ENCODE data around the gene ARHGEF16. TPM values are rescaled to one million over a fixed set of nuclear protein-coding genes. Genes with fewer than 3 reads are reported as not detected.

Gene ARHGEF16
- total RNA-seq, 1 experiment from 2014 or later, result 11.2 TPM

GRCh38 chr1:3481836-3482375, 27.4 kb downstream of the ARHGEF16 start:
- no TSS peak for BruUV-seq (replicated peaks)
- intact Hi-C loops (cut with micrococcal nuclease; ENCODE audit: unreplicated experiment), result no loop called here
- POLR2A ChIA-PET (ENCODE audit: low non-redundant PET), result no interaction called here

GRCh38 chr1:3482378-3482849, 27.9 kb downstream of the ARHGEF16 start:
- Histone ChIP-seq H3K9me3 (ENCODE audit: low read depth, low read length, poor library complexity, severe bottlenecking) (no peaks in the 10 kb centered on the region), H3K36me3 (ENCODE audit: insufficient read depth, low read length, poor library complexity, severe bottlenecking) (no peaks in the 10 kb centered on the region), H3K4me3 (ENCODE audit: low read depth, low read length, poor library complexity, severe bottlenecking) (no peak overlapping the region), H3K27me3 (replicated peaks; ENCODE audit: insufficient read depth, low read depth, low read length, poor library complexity) (no peaks in the 10 kb centered on the region), H3K4me1 (ENCODE audit: insufficient read depth, low read length, poor library complexity, severe bottlenecking) (no peaks in the 10 kb centered on the region), H3K27ac (ENCODE audit: low read depth, low read length, poor library complexity, severe bottlenecking) (no peak overlapping the region)
- CTCF ChIA-PET, result interaction anchor here (3.3 kb wide), 1 partner anchor 29 kb away, joined by 15 read pairs; no protein-coding TSS in a partner anchor
- no TSS peak for BruUV-seq (replicated peaks)
- POLR2A ChIA-PET (ENCODE audit: low non-redundant PET), result no interaction called here
- intact Hi-C loops (cut with micrococcal nuclease; ENCODE audit: unreplicated experiment), result no loop called here
- TF ChIP-seq EZH2 (IDR thresholded peaks at IDR 0.05; ENCODE audit: borderline replicate concordance, low read depth, low read length, poor library complexity, severe bottlenecking), result no peak
- no peak for TF ChIP-seq CTCF (conservative IDR thresholded peaks at IDR 0.05; ENCODE audit: low read depth, low read length)
- DNase-seq (ENCODE audit: low spot score), result no peak

More at GRCh38 chr1:3481836-3482375, 27.4 kb downstream of the ARHGEF16 start:
- Histone ChIP-seq H3K36me3 (ENCODE audit: insufficient read depth, low read length, poor library complexity, severe bottlenecking) (no peaks in the 10 kb centered on the region), H3K4me1 (ENCODE audit: insufficient read depth, low read length, poor library complexity, severe bottlenecking) (no peaks in the 10 kb centered on the region), H3K4me3 (ENCODE audit: low read depth, low read length, poor library complexity, severe bottlenecking) (no peak overlapping the region), H3K27me3 (replicated peaks; ENCODE audit: insufficient read depth, low read depth, low read length, poor library complexity) (no peaks in the 10 kb centered on the region), H3K9me3 (ENCODE audit: low read depth, low read length, poor library complexity, severe bottlenecking) (no peaks in the 10 kb centered on the region), H3K27ac (ENCODE audit: low read depth, low read length, poor library complexity, severe bottlenecking) (no peak overlapping the region)
- DNase-seq (ENCODE audit: low spot score), result no peak
- no peak for TF ChIP-seq CTCF (conservative IDR thresholded peaks at IDR 0.05; ENCODE audit: low read depth, low read length)
- no peak for TF ChIP-seq EZH2 (IDR thresholded peaks at IDR 0.05; ENCODE audit: borderline replicate concordance, low read depth, low read length, poor library complexity, severe bottlenecking)
- CTCF ChIA-PET, result interaction anchor here (3.3 kb wide), 1 partner anchor 29 kb away, joined by 15 read pairs; no protein-coding TSS in a partner anchor

GRCh38 chr1:3483380-3483779, 28.9 kb downstream of the ARHGEF16 start:
- Histone ChIP-seq H3K27ac (ENCODE audit: low read depth, low read length, poor library complexity, severe bottlenecking) (no peak overlapping the region), H3K4me3 (ENCODE audit: low read depth, low read length, poor library complexity, severe bottlenecking) (no peak overlapping the region), H3K27me3 (replicated peaks; ENCODE audit: insufficient read depth, low read depth, low read length, poor library complexity) (no peaks in the 10 kb centered on the region), H3K9me3 (ENCODE audit: low read depth, low read length, poor library complexity, severe bottlenecking) (peaks cover 2% of the 10 kb centered on the region), H3K36me3 (ENCODE audit: insufficient read depth, low read length, poor library complexity, severe bottlenecking) (no peaks in the 10 kb centered on the region), H3K4me1 (ENCODE audit: insufficient read depth, low read length, poor library complexity, severe bottlenecking) (no peaks in the 10 kb centered on the region)
- no TSS peak for BruUV-seq (replicated peaks)
- ChIA-PET POLR2A (ENCODE audit: low non-redundant PET) (no interaction called here), CTCF (interaction anchor here (3.3 kb wide), 1 partner anchor 30 kb away, joined by 15 read pairs; no protein-coding TSS in a partner anchor)
- intact Hi-C loops (cut with micrococcal nuclease; ENCODE audit: unreplicated experiment), result loop anchor here (1.0 kb wide), 1 partner anchor 30 kb away; no protein-coding TSS in a partner anchor
- no peak for DNase-seq (ENCODE audit: low spot score)
- TF ChIP-seq CTCF (conservative IDR thresholded peaks at IDR 0.05; ENCODE audit: low read depth, low read length) (no peak), EZH2 (IDR thresholded peaks at IDR 0.05; ENCODE audit: borderline replicate concordance, low read depth, low read length, poor library complexity, severe bottlenecking) (no peak)
